Measurements from ENCODE around the gene TMEM221. TPM values are rescaled to one million over a fixed set of nuclear protein-coding genes. Genes with fewer than 3 reads are reported as not detected.

TMEM221 gene
- total RNA-seq, 1 donor from 2014 or later = 0.52 TPM

DNA sequence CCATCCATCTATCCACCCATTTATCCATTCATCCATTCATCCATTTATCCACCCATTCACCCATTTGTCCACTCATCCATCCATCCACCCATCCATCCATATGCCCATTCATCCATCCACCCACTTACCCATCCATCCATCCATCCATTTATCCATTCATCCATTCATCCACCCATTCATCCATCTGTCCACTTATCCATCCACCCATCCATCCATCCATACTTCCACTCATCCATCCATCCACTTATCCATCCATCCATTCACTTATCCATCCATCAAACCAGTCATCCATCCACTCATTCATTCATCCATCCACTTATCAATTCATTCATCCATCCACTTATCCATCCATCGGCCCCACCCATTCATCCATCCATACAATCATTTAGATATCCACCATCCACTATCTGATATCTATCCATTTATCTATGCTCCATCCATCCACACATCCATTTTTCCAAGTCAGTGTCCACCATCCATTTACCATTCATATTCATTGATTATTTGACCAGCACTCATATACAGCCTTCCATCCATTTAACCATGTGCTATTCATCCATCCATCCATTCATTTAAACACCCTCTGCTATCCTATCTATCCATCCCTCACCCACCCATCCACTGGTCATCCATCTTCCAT lies 2.8 kb downstream of the TMEM221 start:
- Histone ChIP-seq H3K27ac (ENCODE audit: low read depth, low read length) (no peak overlapping the region), H3K4me3 (ENCODE audit: low read length in 3 of 3) (no peak overlapping the region), H3K36me3 (ENCODE audit: control insufficient read depth in 3 of 3, insufficient read depth in 3 of 3, low read length in 3 of 3) (no peaks in the 10 kb centered on the region), H3K4me1 (ENCODE audit: control insufficient read depth in 3 of 3, insufficient read depth in 3 of 3, low read length in 3 of 3) (peaks cover 0 to 2% (median 0%) of the 10 kb centered on the region in 3 donors), H3K27me3 (ENCODE audit: control insufficient read depth in 3 of 3, insufficient read depth in 3 of 3, low read length in 3 of 3) (peaks cover 9 to 21% (median 15%) of the 10 kb centered on the region in 3 donors), H3K9me3 (ENCODE audit: control insufficient read depth in 3 of 3, low read length in 3 of 3) (peaks cover 0 to 3% (median 0%) of the 10 kb centered on the region in 3 donors), H3K9ac (ENCODE audit: low read depth in 1 of 3, low read length in 3 of 3) (no peak overlapping the region)

DNA sequence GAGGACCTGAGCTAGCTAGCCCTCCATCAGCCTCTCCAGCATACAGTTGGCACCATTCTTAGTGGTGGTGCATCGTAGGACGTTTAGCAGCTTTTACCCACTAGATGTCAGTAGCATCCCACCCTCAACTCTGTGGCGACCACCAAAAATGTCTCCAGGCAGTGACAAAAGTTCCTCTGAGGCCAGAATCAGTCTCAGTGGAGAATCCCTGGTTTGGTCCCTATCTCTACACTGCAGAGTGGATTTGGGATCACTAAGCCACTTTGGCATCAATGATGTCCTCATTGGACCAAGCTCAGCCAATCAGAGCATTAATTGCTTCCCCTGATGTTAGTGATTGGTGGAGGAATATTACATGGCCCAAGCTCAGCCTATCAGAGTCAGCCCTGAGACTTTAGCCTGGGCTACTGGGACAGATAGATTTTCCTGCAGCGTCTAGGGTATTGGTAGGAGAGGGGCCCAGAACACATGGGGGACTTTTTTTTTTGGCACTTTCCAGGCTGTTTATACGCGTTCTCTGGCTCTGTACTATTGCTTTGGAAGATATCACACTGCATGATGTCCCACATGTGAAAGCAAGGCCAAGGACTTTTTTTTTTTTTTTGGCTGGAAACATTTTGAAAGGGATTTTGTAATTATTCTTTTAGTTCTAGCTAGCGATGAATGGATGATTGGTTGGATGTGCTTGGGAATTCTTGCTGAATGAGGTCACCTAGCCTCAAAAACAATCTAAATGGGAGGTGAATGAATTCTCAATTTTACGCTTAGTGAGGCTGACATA lies 7.0 kb downstream of the TMEM221 start:
- Histone ChIP-seq H3K27me3 (ENCODE audit: control insufficient read depth in 3 of 3, insufficient read depth in 3 of 3, low read length in 3 of 3) (peaks cover 0 to 6% (median 3%) of the 10 kb centered on the region in 3 donors), H3K9ac (ENCODE audit: low read depth in 1 of 3, low read length in 3 of 3) (no peak overlapping the region), H3K27ac (ENCODE audit: low read depth, low read length) (no peak overlapping the region), H3K4me3 (ENCODE audit: low read length in 3 of 3) (no peak overlapping the region), H3K9me3 (ENCODE audit: control insufficient read depth in 3 of 3, low read length in 3 of 3) (peaks cover 0 to 3% (median 0%) of the 10 kb centered on the region in 3 donors), H3K4me1 (ENCODE audit: control insufficient read depth in 3 of 3, insufficient read depth in 3 of 3, low read length in 3 of 3) (no peaks in the 10 kb centered on the region), H3K36me3 (ENCODE audit: control insufficient read depth in 3 of 3, insufficient read depth in 3 of 3, low read length in 3 of 3) (no peaks in the 10 kb centered on the region)

DNA sequence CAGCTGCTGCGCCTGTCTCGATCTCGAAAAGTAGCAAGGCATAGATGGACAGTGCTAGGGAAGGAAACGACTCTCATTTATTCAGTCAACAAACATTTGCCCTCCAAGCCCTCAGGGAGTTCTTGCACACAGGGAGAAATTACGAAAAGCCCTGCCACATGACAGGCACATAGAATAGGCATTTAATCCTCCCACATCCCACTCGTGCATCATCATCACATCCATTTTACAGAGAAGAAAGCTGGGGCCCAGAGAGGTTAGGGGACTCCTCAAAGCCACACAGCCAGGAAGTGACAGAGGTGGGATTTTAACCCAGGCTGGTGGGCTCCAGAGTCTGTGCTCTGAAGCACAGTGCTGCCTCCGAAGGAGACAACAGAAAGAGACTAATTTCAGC lies 11.6 kb downstream of the TMEM221 start:
- Histone ChIP-seq H3K27ac (ENCODE audit: low read depth, low read length) (no peak overlapping the region), H3K9me3 (ENCODE audit: control insufficient read depth in 3 of 3, low read length in 3 of 3) (peaks cover 0 to 3% (median 0%) of the 10 kb centered on the region in 3 donors), H3K4me1 (ENCODE audit: control insufficient read depth in 3 of 3, insufficient read depth in 3 of 3, low read length in 3 of 3) (no peaks in the 10 kb centered on the region), H3K4me3 (ENCODE audit: low read length in 3 of 3) (no peak overlapping the region), H3K27me3 (ENCODE audit: control insufficient read depth in 3 of 3, insufficient read depth in 3 of 3, low read length in 3 of 3) (peaks cover 0 to 6% (median 3%) of the 10 kb centered on the region in 3 donors), H3K36me3 (ENCODE audit: control insufficient read depth in 3 of 3, insufficient read depth in 3 of 3, low read length in 3 of 3) (no peaks in the 10 kb centered on the region), H3K9ac (ENCODE audit: low read depth in 1 of 3, low read length in 3 of 3) (no peak overlapping the region)

DNA sequence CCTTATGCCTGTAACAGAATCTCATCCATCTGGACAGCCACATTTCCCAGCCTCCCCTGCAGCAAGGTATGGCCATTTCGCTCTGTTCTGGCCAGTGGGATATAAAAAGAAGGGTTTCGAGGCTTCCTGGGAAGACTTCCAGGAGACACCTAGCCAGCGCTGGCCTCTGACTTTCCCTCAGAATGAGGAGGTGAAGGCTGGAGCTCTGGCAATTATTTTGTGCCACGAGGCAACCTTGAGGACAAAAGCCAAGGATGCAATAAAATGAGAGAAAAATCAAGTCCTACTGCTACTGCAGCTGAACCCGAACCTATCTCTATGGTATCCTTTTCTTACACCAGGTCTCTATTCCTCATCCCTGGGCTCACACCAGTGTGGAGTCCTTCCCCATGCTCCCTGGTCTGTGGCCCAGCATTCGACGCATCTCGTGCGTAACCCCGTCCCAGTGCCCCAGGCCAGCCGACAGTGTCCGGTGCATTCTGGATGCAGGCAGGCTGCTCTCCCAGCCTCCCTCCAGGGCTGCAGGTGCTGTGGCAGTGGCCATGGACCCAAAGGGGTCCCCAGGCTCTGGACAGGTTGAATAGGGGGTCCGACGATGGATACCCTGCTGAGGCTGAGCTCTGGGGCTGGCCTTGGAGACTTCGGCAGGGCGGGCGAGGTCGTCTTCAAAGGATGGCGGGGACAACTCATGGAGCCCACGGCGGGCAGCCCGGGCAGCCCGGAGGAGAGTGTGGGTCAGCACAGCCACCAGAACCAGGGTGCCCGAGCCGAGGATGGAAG lies 12.2 kb downstream of the TMEM221 start:
- Histone ChIP-seq H3K9me3 (ENCODE audit: control insufficient read depth in 3 of 3, low read length in 3 of 3) (peaks cover 0 to 2% (median 0%) of the 10 kb centered on the region in 3 donors), H3K4me3 (ENCODE audit: low read length in 3 of 3) (no peak overlapping the region), H3K36me3 (ENCODE audit: control insufficient read depth in 3 of 3, insufficient read depth in 3 of 3, low read length in 3 of 3) (no peaks in the 10 kb centered on the region)

DNA sequence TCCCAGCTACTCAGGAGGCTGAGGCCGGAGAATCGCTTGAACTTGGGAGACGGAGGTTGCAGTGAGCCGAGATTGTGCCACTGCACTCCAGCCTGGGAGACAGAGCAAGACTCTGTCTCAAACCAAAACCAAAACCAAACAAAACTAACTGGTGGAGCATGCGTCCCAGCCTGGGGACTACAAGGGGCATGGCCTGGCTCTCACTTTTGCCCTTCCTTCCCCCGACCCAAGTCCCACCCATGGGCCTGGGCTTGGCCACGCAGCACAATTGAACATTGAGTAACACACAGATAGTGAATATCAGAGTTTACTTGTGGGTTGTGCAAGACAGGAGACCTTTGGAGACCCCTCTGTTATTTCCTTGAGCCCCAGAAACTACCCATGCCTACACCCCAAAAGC lies 13.2 kb downstream of the TMEM221 start:
- no peaks in the 10 kb centered on the region for H3K4me1 ChIP-seq (ENCODE audit: control insufficient read depth in 3 of 3, insufficient read depth in 3 of 3, low read length in 3 of 3)
- H3K9ac ChIP-seq (ENCODE audit: low read depth in 1 of 3, low read length in 3 of 3) = no peak overlapping the region
- H3K27me3 ChIP-seq (ENCODE audit: control insufficient read depth in 3 of 3, insufficient read depth in 3 of 3, low read length in 3 of 3) = peaks cover 0 to 8% (median 3%) of the 10 kb centered on the region in 3 donors
- H3K36me3 ChIP-seq (ENCODE audit: control insufficient read depth in 3 of 3, insufficient read depth in 3 of 3, low read length in 3 of 3) = no peaks in the 10 kb centered on the region
- H3K27ac ChIP-seq (ENCODE audit: low read depth, low read length) = no peak overlapping the region
- H3K9me3 ChIP-seq (ENCODE audit: control insufficient read depth in 3 of 3, low read length in 3 of 3) = no peaks in the 10 kb centered on the region
- H3K4me3 ChIP-seq (ENCODE audit: low read length in 3 of 3) = no peak overlapping the region

More for the DNA sequence above, 12.2 kb downstream of the TMEM221 start:
- Histone ChIP-seq H3K27me3 (ENCODE audit: control insufficient read depth in 3 of 3, insufficient read depth in 3 of 3, low read length in 3 of 3) (peaks cover 0 to 7% (median 3%) of the 10 kb centered on the region in 3 donors), H3K4me1 (ENCODE audit: control insufficient read depth in 3 of 3, insufficient read depth in 3 of 3, low read length in 3 of 3) (no peaks in the 10 kb centered on the region), H3K27ac (ENCODE audit: low read depth, low read length) (no peak overlapping the region), H3K9ac (ENCODE audit: low read depth in 1 of 3, low read length in 3 of 3) (no peak overlapping the region)

DNA sequence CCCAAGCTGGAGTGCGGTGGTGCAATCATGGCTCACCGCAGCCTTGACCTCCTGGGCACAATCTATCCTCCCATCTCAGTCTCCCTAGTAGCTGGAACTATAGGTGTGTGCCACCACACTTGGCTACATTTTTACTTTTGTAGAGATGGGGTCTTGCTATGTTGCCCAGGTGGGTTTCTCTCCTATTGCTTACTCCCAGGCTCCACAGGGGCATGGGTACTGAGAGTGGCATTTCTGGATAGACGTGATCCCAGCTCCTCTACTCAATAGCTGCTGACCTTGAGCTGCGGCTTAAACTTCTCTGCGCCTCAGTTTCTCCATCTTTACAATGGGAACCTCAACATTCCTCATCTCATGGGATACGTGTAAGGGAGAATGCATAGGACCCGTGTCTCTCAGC lies 17.1 kb downstream of the TMEM221 start:
- Histone ChIP-seq H3K36me3 (ENCODE audit: control insufficient read depth in 3 of 3, insufficient read depth in 3 of 3, low read length in 3 of 3) (no peaks in the 10 kb centered on the region), H3K9ac (ENCODE audit: low read depth in 1 of 3, low read length in 3 of 3) (no peak overlapping the region), H3K27me3 (ENCODE audit: control insufficient read depth in 3 of 3, insufficient read depth in 3 of 3, low read length in 3 of 3) (peaks cover 0 to 6% (median 0%) of the 10 kb centered on the region in 3 donors), H3K4me1 (ENCODE audit: control insufficient read depth in 3 of 3, insufficient read depth in 3 of 3, low read length in 3 of 3) (peaks cover 5 to 6% (median 6%) of the 10 kb centered on the region in 3 donors), H3K27ac (ENCODE audit: low read depth, low read length) (no peak overlapping the region), H3K9me3 (ENCODE audit: control insufficient read depth in 3 of 3, low read length in 3 of 3) (no peaks in the 10 kb centered on the region), H3K4me3 (ENCODE audit: low read length in 3 of 3) (no peak overlapping the region)

DNA sequence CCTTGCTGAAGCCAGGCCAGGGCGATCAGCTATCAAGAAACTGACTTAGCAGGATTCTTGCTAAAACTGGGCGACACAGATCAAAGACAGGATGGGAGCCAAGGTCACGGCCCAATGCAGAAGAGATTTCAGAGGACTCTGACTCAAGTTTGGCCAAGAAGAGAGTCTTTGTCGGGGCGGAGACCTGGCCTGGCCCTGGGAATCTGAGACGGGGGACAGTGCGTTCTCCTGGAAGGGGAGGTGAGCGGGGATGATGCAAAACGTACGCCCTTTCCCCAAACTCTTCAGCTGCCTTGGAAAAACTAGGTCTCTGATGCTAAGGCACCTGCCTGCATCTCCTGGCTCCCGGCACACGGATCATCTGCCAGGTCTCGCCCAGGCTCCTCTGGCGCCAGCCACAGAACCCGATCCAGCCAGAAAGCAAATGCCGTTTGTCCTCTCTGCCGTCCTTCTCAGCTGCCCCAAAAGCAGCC lies 18.8 kb downstream of the TMEM221 start:
- Histone ChIP-seq H3K27me3 (ENCODE audit: control insufficient read depth in 3 of 3, insufficient read depth in 3 of 3, low read length in 3 of 3) (peaks cover 0 to 6% (median 0%) of the 10 kb centered on the region in 3 donors), H3K4me3 (ENCODE audit: low read length in 3 of 3) (no peak overlapping the region), H3K9me3 (ENCODE audit: control insufficient read depth in 3 of 3, low read length in 3 of 3) (no peaks in the 10 kb centered on the region), H3K9ac (ENCODE audit: low read depth in 1 of 3, low read length in 3 of 3) (peak overlapping the region in 1 of 3 donors; percentile 51), H3K4me1 (ENCODE audit: control insufficient read depth in 3 of 3, insufficient read depth in 3 of 3, low read length in 3 of 3) (peaks cover 5 to 6% (median 6%) of the 10 kb centered on the region in 3 donors), H3K27ac (ENCODE audit: low read depth, low read length) (no peak overlapping the region), H3K36me3 (ENCODE audit: control insufficient read depth in 3 of 3, insufficient read depth in 3 of 3, low read length in 3 of 3) (no peaks in the 10 kb centered on the region)

DNA sequence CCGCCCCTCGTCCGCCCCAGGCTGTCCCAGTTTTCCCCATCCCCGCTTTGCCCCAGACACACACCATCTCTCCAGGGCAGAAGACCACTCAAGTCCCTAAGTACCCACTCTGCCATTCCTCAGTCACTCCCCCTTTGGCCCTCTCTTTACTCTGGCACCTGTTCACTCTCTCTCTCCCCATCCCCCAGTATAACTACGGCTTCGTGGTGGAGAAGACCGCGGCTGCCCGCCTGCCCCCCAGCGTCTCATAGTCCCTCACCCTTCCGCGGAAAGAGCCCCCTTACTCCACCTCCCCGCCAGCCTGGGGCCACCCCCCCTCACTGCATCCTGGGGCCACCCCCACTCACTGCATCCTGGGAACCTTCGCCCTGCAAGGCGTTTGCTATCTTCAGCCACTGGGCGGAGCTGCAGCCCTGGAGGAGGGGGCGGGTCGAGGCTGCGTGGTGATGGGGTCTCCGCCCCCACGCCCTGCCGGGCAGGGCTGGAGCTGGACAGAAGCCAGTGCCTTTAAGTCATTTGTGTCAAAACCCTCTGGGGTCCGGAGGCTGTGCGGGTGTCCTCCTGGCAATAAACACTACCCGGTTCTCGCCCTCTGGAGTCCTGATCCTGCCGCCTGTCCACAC lies 23.6 kb downstream of the TMEM221 start:
- no peaks in the 10 kb centered on the region for H3K9me3 ChIP-seq (ENCODE audit: control insufficient read depth in 3 of 3, low read length in 3 of 3)
- no peak overlapping the region for H3K27ac ChIP-seq (ENCODE audit: low read depth, low read length)
- peaks cover 9% of the 10 kb centered on the region in 3 donors for H3K4me1 ChIP-seq (ENCODE audit: control insufficient read depth in 3 of 3, insufficient read depth in 3 of 3, low read length in 3 of 3)
- H3K9ac ChIP-seq (ENCODE audit: low read depth in 1 of 3, low read length in 3 of 3) = no peak overlapping the region
- H3K27me3 ChIP-seq (ENCODE audit: control insufficient read depth in 3 of 3, insufficient read depth in 3 of 3, low read length in 3 of 3) = no peaks in the 10 kb centered on the region
- peaks cover 6 to 12% (median 7%) of the 10 kb centered on the region in 3 donors for H3K36me3 ChIP-seq (ENCODE audit: control insufficient read depth in 3 of 3, insufficient read depth in 3 of 3, low read length in 3 of 3)
- no peak overlapping the region for H3K4me3 ChIP-seq (ENCODE audit: low read length in 3 of 3)

DNA sequence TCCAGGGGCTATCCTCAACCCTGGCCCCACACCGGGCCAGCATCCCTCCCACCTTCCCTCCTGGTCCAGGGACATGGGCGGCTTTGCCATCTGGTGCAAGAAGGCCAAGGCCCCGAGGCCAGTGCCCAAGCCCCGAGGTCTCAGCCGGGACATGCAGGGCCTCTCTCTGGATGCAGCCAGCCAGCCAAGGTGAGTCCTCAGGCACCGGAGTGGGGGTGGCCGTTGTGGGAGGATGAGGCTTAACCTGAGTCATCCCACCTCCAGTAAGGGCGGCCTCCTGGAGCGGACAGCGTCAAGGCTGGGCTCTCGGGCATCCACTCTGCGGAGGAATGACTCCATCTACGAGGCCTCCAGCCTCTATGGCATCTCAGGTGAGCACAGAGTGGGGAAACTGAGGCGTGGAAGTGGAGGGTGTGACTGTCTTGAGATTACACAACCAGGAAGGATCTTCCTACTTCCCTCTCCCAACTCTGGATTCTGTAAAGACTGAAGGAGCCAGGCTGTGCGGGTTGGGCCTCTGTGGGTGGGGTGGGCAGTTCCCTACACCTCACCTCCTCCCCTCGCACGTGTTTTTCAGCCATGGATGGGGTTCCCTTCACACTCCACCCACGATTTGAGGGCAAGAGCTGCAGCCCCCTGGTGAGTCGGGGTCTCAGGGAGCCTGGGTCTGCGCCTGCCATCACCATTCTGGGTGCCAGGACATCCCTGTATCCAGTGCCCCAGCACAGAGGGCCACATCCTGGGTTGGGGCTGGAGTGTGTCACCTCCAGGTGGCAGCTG lies 24.8 kb downstream of the TMEM221 start:
- no peaks in the 10 kb centered on the region for H3K27me3 ChIP-seq (ENCODE audit: control insufficient read depth in 3 of 3, insufficient read depth in 3 of 3, low read length in 3 of 3)
- no peak overlapping the region for H3K9ac ChIP-seq (ENCODE audit: low read depth in 1 of 3, low read length in 3 of 3)
- H3K36me3 ChIP-seq (ENCODE audit: control insufficient read depth in 3 of 3, insufficient read depth in 3 of 3, low read length in 3 of 3) = peaks cover 6 to 12% (median 7%) of the 10 kb centered on the region in 3 donors
- H3K27ac ChIP-seq (ENCODE audit: low read depth, low read length) = no peak overlapping the region
- no peak overlapping the region for H3K4me3 ChIP-seq (ENCODE audit: low read length in 3 of 3)
- peaks cover 11 to 14% (median 12%) of the 10 kb centered on the region in 3 donors for H3K4me1 ChIP-seq (ENCODE audit: control insufficient read depth in 3 of 3, insufficient read depth in 3 of 3, low read length in 3 of 3)
- no peaks in the 10 kb centered on the region for H3K9me3 ChIP-seq (ENCODE audit: control insufficient read depth in 3 of 3, low read length in 3 of 3)
